K562 (cell line): ENCODE measurements around the gene CASKIN1. TPM values are rescaled to one million over a fixed set of nuclear protein-coding genes. Genes with fewer than 3 reads are reported as not detected.

Experiments used
- CBX8 ChIP-seq: fragments of 200-600 bp; sonication (generic); IDR thresholded peaks from 2 replicates; pipeline ENCODE4 v1.6.1; 2012; ENCODE audit warnings: borderline replicate concordance, mixed run types, low read depth, mild to moderate bottlenecking, moderate library complexity, mixed read lengths, low read length, control low read depth, inconsistent platforms; ENCODE audit not compliant: poor library complexity, severe bottlenecking; ENCODE audit errors: extremely low read depth
- CHD4 ChIP-seq: fragments of 200-600 bp; sonication (generic); IDR thresholded peaks from 3 replicates; pipeline ENCODE4 v1.6.1; 2012; ENCODE audit warnings: low read depth, mild to moderate bottlenecking, mixed read lengths, low read length, inconsistent platforms; ENCODE audit not compliant: insufficient read depth, insufficient replicate concordance, poor library complexity, severe bottlenecking
- DACH1 ChIP-seq: fragments of 450-650 bp; IDR thresholded peaks from 2 replicates; pipeline ENCODE4 v1.6.1; 2018; ENCODE audit not compliant: partially characterized antibody
- FIP1L1 ChIP-seq: fragments of 200-400 bp; formaldehyde crosslinking; IDR thresholded peaks from 2 replicates; pipeline ENCODE4 v1.6.1; 2018; ENCODE audit warnings: mild to moderate bottlenecking, low read depth, low read length; ENCODE audit not compliant: poor library complexity, severe bottlenecking
- FOXA3 ChIP-seq, 2 experiments: fragments of 450-650 bp in 1 of 2; sonication (generic) in 1 of 2; formaldehyde crosslinking; IDR thresholded peaks in 1 of 2; conservative IDR thresholded peaks in 1 of 2; 2 replicates each; pipeline versions ENCODE4 v1.4.0 to v1.8.0; 2020 to 2022; ENCODE audit warnings: mild to moderate bottlenecking in 2 of 2, missing genetic modification reagents in 1 of 2
- GTF2F1 ChIP-seq: IDR thresholded peaks from 2 replicates; pipeline ENCODE4 v1.6.1; 2011; ENCODE audit warnings: low read depth, low read length, improper control_type of control experiment
- OTX1 ChIP-seq: fragments of 450-650 bp; formaldehyde crosslinking; IDR thresholded peaks from 2 replicates; pipeline ENCODE4 v1.4.0; 2022; ENCODE audit warnings: mild to moderate bottlenecking
- PML ChIP-seq: IDR thresholded peaks from 2 replicates; pipeline ENCODE4 v1.6.1; 2012; ENCODE audit warnings: low read length, inconsistent platforms
- POLR2A ChIP-seq: fragments of 450-650 bp; conservative IDR thresholded peaks from 2 replicates; pipeline ENCODE4 v1.6.1; 2016
- POLR2H ChIP-seq: IDR thresholded peaks from 2 replicates; pipeline ENCODE4 v1.6.1; 2016; ENCODE audit warnings: missing genetic modification characterization, low read depth, mild to moderate bottlenecking, control low read depth, missing compliant biosample characterization, moderate library complexity
- SMARCE1 ChIP-seq: fragments of 450-650 bp; IDR thresholded peaks from 2 replicates; pipeline ENCODE4 v1.7.1; 2016; ENCODE audit warnings: mild to moderate bottlenecking
- SRSF1 ChIP-seq: fragments of 200-400 bp; formaldehyde crosslinking; IDR thresholded peaks from 2 replicates; pipeline ENCODE4 v1.6.1; 2017; ENCODE audit warnings: mild to moderate bottlenecking, low read depth, low read length, moderate library complexity
- U2AF1 ChIP-seq: fragments of 200-400 bp; formaldehyde crosslinking; optimal IDR thresholded peaks from 2 replicates; pipeline ENCODE3; 2017; ENCODE audit warnings: mild to moderate bottlenecking, low read depth, low read length, moderate library complexity
- ZNF146 ChIP-seq: IDR thresholded peaks from one replicate; pipeline ENCODE4 v1.6.1; 2018; ENCODE audit warnings: missing compliant biosample characterization; ENCODE audit not compliant: unreplicated experiment
- ZNF384 ChIP-seq: IDR thresholded peaks from 2 replicates; pipeline ENCODE4 v1.6.1; 2012; ENCODE audit warnings: low read depth, low read length, improper control_type of control experiment
- ZNF668 ChIP-seq: fragments of 250-450 bp; sonication (Bioruptor Pico); IDR thresholded peaks from 2 replicates; pipeline ENCODE4 v1.8.0; 2022; ENCODE audit warnings: mild to moderate bottlenecking, inconsistent platforms
- ZNF785 ChIP-seq: fragments of 250-450 bp; sonication (Bioruptor Pico); IDR thresholded peaks from 2 replicates; pipeline ENCODE4 v1.4.0; 2020; ENCODE audit warnings: mild to moderate bottlenecking
- polyA plus RNA-seq, 8 experiments: library from polyadenylated mRNA; depleted of rRNA in 4 of 8; stranded (reverse) in 5 of 8; unstranded in 3 of 8; fragments of >200 nt; fragmentation: Nextera tagmentation in 2 of 8; fragmentation: Illumina TruSeq in 1 of 8; extraction: Ambion mirVana in 2 of 8; extraction: Trizol in 1 of 8; gene quantifications; 2 replicates each; pipeline versions ENCODE4 v1.2.1 to v1.2.3, GENCODE V29; 2011 to 2014; ENCODE audit warnings: inconsistent platforms in 1 of 8, missing spikeins in 1 of 8
- total RNA-seq, 7 experiments: library from RNA; depleted of rRNA in 6 of 7; stranded (reverse); fragments of >200 nt in 6 of 7; fragmentation: Illumina TruSeq in 2 of 7; extraction: Trizol in 2 of 7; gene quantifications; 2 replicates each; pipeline versions ENCODE4 v1.2.1 to v1.2.3, GENCODE V29; 2011 to 2021; ENCODE audit warnings: low replicate concordance in 1 of 7
- TF ChIP-seq, protein P1 (sequence below): sonication (generic); formaldehyde crosslinking; IDR thresholded peaks from 2 replicates; pipeline ENCODE4 v1.8.0; 2022; ENCODE audit warnings: mild to moderate bottlenecking, missing genetic modification reagents
- TF ChIP-seq, protein P2 (sequence below), 2 experiments: fragments of 200-800 bp in 1 of 2; sonication (Bioruptor generic) in 1 of 2; sonication (generic) in 1 of 2; formaldehyde crosslinking in 1 of 2; IDR thresholded peaks in 1 of 2; conservative IDR thresholded peaks in 1 of 2; 2 replicates each; pipeline versions ENCODE4 v1.5.0 to v1.6.1; 2016 to 2020; ENCODE audit warnings: missing compliant biosample characterization in 1 of 2, missing genetic modification characterization in 1 of 2, missing genetic modification reagents in 1 of 2
- TF ChIP-seq, protein P3 (sequence below): fragments of 250-450 bp; sonication (Bioruptor Pico); IDR thresholded peaks from 2 replicates; pipeline ENCODE4 v1.9.0; 2021; ENCODE audit warnings: mild to moderate bottlenecking

Gene CASKIN1
- total and polyA plus RNA-seq, 9 of the 15 experiments (the other 6 are each of a cell fraction or from before 2014, with no cell fraction given): 0.15 to 4.5 (median 1.5) TPM; not detected in 2

DNA sequence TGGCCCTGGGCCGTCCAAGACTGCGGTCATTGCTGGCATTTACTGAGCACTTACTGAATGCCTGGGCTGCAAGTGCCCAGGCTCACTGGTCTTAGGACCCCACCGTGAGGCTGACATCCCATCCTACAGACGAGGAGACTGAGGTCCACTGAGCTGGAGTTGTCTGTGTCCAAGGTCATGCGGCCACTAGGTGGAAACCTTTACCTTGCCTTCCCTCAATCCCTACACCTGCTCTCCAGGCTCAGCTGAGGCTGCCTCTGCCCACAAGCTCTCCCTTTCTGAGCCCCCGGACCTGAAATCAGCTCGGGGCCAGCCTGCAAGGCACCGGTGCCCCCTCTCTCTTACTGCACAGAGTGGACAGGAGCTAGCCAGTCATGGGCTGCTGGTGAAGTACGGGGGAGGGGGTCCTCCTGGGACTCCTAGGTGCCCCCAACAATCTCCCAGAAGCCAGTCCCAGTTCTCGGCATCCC is 1.5 kb downstream of the CASKIN1 start (continued):
- TF ChIP-seq, protein P1, sequence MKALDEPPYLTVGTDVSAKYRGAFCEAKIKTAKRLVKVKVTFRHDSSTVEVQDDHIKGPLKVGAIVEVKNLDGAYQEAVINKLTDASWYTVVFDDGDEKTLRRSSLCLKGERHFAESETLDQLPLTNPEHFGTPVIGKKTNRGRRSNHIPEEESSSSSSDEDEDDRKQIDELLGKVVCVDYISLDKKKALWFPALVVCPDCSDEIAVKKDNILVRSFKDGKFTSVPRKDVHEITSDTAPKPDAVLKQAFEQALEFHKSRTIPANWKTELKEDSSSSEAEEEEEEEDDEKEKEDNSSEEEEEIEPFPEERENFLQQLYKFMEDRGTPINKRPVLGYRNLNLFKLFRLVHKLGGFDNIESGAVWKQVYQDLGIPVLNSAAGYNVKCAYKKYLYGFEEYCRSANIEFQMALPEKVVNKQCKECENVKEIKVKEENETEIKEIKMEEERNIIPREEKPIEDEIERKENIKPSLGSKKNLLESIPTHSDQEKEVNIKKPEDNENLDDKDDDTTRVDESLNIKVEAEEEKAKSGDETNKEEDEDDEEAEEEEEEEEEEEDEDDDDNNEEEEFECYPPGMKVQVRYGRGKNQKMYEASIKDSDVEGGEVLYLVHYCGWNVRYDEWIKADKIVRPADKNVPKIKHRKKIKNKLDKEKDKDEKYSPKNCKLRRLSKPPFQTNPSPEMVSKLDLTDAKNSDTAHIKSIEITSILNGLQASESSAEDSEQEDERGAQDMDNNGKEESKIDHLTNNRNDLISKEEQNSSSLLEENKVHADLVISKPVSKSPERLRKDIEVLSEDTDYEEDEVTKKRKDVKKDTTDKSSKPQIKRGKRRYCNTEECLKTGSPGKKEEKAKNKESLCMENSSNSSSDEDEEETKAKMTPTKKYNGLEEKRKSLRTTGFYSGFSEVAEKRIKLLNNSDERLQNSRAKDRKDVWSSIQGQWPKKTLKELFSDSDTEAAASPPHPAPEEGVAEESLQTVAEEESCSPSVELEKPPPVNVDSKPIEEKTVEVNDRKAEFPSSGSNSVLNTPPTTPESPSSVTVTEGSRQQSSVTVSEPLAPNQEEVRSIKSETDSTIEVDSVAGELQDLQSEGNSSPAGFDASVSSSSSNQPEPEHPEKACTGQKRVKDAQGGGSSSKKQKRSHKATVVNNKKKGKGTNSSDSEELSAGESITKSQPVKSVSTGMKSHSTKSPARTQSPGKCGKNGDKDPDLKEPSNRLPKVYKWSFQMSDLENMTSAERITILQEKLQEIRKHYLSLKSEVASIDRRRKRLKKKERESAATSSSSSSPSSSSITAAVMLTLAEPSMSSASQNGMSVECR (CRISPR knock-in tag): no peak
- no peak for TF ChIP-seq OTX1
- TF ChIP-seq GTF2F1: no peak
- no peak for TF ChIP-seq SMARCE1
- TF ChIP-seq, protein P2, sequence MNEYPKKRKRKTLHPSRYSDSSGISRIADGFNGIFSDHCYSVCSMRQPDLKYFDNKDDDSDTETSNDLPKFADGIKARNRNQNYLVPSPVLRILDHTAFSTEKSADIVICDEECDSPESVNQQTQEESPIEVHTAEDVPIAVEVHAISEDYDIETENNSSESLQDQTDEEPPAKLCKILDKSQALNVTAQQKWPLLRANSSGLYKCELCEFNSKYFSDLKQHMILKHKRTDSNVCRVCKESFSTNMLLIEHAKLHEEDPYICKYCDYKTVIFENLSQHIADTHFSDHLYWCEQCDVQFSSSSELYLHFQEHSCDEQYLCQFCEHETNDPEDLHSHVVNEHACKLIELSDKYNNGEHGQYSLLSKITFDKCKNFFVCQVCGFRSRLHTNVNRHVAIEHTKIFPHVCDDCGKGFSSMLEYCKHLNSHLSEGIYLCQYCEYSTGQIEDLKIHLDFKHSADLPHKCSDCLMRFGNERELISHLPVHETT (CRISPR knock-in tag; conservative IDR thresholded peaks at IDR 0.05 in 1 of 2, IDR thresholded peaks at IDR 0.05 in 1 of 2): no peak
- TF ChIP-seq PML: no peak
- TF ChIP-seq CHD4: no peak
- TF ChIP-seq ZNF668 (CRISPR knock-in tag): no peak
- TF ChIP-seq ZNF785 (CRISPR knock-in tag): no peak
- TF ChIP-seq ZNF384: no peak
- TF ChIP-seq SRSF1: no peak
- TF ChIP-seq FIP1L1: no peak
- no peak for TF ChIP-seq POLR2H
- TF ChIP-seq, protein P3, sequence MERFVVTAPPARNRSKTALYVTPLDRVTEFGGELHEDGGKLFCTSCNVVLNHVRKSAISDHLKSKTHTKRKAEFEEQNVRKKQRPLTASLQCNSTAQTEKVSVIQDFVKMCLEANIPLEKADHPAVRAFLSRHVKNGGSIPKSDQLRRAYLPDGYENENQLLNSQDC: no peak
- no peak for TF ChIP-seq U2AF1
- no peak for TF ChIP-seq ZNF146 (CRISPR knock-in tag)
- TF ChIP-seq POLR2A: no peak
- no peak for TF ChIP-seq CBX8
- peak; percentile 42 for TF ChIP-seq DACH1
- TF ChIP-seq FOXA3 (CRISPR knock-in tag; conservative IDR thresholded peaks at IDR 0.05 in 1 of 2, IDR thresholded peaks at IDR 0.05 in 1 of 2): no peak
